IMR-90 (cell line): ENCODE data around the gene GUCY1B1. TPM values are rescaled to one million over a fixed set of nuclear protein-coding genes. Genes with fewer than 3 reads are reported as not detected.

Experiments
- ATAC-seq: fragments of 200-7000 bp; cut with Tn5 transposase; 2 replicates; pipeline ENCODE4 v1.9.1; 2020; ENCODE audit warnings: low read depth, mild to moderate bottlenecking, moderate library complexity
- BruUV-seq: library from RNA; stranded (reverse); fragments of 400-500 nt; replicated peaks from 2 replicates; lab custom pipeline; 2021; lab: Mats Ljungman, UMichigan
- CTCF ChIA-PET: fragments of 300-600 bp; formaldehyde crosslinking; extraction: SDS; loops from one replicate; lab custom pipeline; 2021; ENCODE audit warnings: antibody characterized with exemption; lab: Yijun Ruan, JAX
- POLR2A ChIA-PET: fragments of 300-600 bp; sonication (Branson Sonifier 250); formaldehyde crosslinking; loops from one replicate; lab custom pipeline; 2022; ENCODE audit warnings: antibody characterized with exemption; ENCODE audit not compliant: unreplicated experiment; lab: Charles Lee
- DNase-seq: peaks from one replicate; pipeline ENCODE4 v3.0.0; 2013
- H2AFZ ChIP-seq: replicated peaks from 2 replicates; pipeline ENCODE3; 2013; ENCODE audit warnings: low read length, mild to moderate bottlenecking; ENCODE audit not compliant: poor library complexity
- H2AK5ac ChIP-seq: 2 replicates; pipeline ENCODE4 v1.6.1; 2013; ENCODE audit warnings: low read depth, low read length, inconsistent platforms
- H2AK9ac ChIP-seq: replicated peaks from 2 replicates; pipeline ENCODE3; 2013; ENCODE audit warnings: mild to moderate bottlenecking, low read depth, low read length, moderate library complexity; ENCODE audit not compliant: poor library complexity
- H2BK120ac ChIP-seq: 2 replicates; pipeline ENCODE4 v1.6.1; 2013; ENCODE audit warnings: low read depth, low read length, inconsistent platforms
- H2BK15ac ChIP-seq: 3 replicates; pipeline ENCODE4 v1.6.1; 2013; ENCODE audit warnings: low read depth, low read length, inconsistent platforms
- H2BK20ac ChIP-seq: 2 replicates; pipeline ENCODE4 v1.6.1; 2013; ENCODE audit warnings: low read depth, mild to moderate bottlenecking, inconsistent platforms, low read length, moderate library complexity
- H2BK5ac ChIP-seq: 2 replicates; pipeline ENCODE4 v1.6.1; 2013; ENCODE audit warnings: mild to moderate bottlenecking, low read depth, low read length, inconsistent platforms; ENCODE audit not compliant: poor library complexity, severe bottlenecking
- H3K14ac ChIP-seq: replicated peaks from 2 replicates; pipeline ENCODE4 v1.6.1; 2013; ENCODE audit warnings: low read depth, low read length, inconsistent platforms
- H3K18ac ChIP-seq: 2 replicates; pipeline ENCODE4 v1.6.1; 2013; ENCODE audit warnings: low read depth, low read length, control low read depth
- H3K23ac ChIP-seq: 2 replicates; pipeline ENCODE4 v1.6.1; 2013; ENCODE audit warnings: low read depth, low read length, inconsistent platforms
- H3K27ac ChIP-seq: 2 replicates; pipeline ENCODE4 v1.5.1; 2013; ENCODE audit warnings: mild to moderate bottlenecking, control low read depth, low read length; ENCODE audit not compliant: insufficient read depth
- H3K27me3 ChIP-seq: 2 replicates; pipeline ENCODE4 v1.6.1; 2013; ENCODE audit warnings: low read length; ENCODE audit not compliant: control insufficient read depth, insufficient read depth
- H3K36me3 ChIP-seq: 2 replicates; pipeline ENCODE4 v1.6.1; 2013; ENCODE audit warnings: low read length, mixed read lengths; ENCODE audit not compliant: control insufficient read depth, insufficient read depth
- H3K4ac ChIP-seq: 2 replicates; pipeline ENCODE4 v1.6.1; 2013; ENCODE audit warnings: low read depth, low read length, inconsistent platforms
- H3K4me1 ChIP-seq: 2 replicates; pipeline ENCODE4 v1.6.1; 2013; ENCODE audit warnings: low read length, mixed read lengths; ENCODE audit not compliant: control insufficient read depth, insufficient read depth
- H3K4me2 ChIP-seq: 2 replicates; pipeline ENCODE4 v1.6.1; 2013; ENCODE audit warnings: low read depth, mild to moderate bottlenecking, control low read depth, low read length, moderate library complexity
- H3K4me3 ChIP-seq: 2 replicates; pipeline ENCODE4 v1.5.1; 2013; ENCODE audit warnings: low read depth, mild to moderate bottlenecking, control low read depth, low read length, moderate library complexity; ENCODE audit not compliant: insufficient read depth
- H3K56ac ChIP-seq: 2 replicates; pipeline ENCODE4 v1.6.1; 2013; ENCODE audit warnings: low read length, inconsistent platforms; ENCODE audit not compliant: insufficient read depth; ENCODE audit errors: extremely low read depth
- H3K79me1 ChIP-seq, 2 experiments: 2 replicates each; pipeline ENCODE4 v1.6.1; 2013; ENCODE audit warnings: low read length in 2 of 2, inconsistent platforms in 1 of 2, low read depth in 1 of 2
- H3K9ac ChIP-seq: 2 replicates; pipeline ENCODE4 v1.6.1; 2013; ENCODE audit warnings: low read depth, low read length, control low read depth
- H3K9me1 ChIP-seq: 2 replicates; pipeline ENCODE4 v1.6.1; 2013; ENCODE audit warnings: low read length, inconsistent platforms; ENCODE audit not compliant: insufficient read depth
- H3K9me3 ChIP-seq: 2 replicates; pipeline ENCODE4 v1.6.1; 2013; ENCODE audit warnings: low read length; ENCODE audit not compliant: control insufficient read depth, insufficient read depth
- H4K20me1 ChIP-seq: 2 replicates; pipeline ENCODE4 v1.6.1; 2013; ENCODE audit warnings: low read length, inconsistent platforms; ENCODE audit not compliant: insufficient read depth
- H4K5ac ChIP-seq: 2 replicates; pipeline ENCODE4 v1.6.1; 2013; ENCODE audit warnings: mild to moderate bottlenecking, low read depth, low read length, control low read depth
- H4K8ac ChIP-seq, 2 experiments: 2 replicates each; pipeline ENCODE4 v1.6.1; 2013; ENCODE audit warnings: low read depth in 2 of 2, low read length in 2 of 2, control low read depth in 1 of 2, inconsistent platforms in 1 of 2
- H4K91ac ChIP-seq: 2 replicates; pipeline ENCODE4 v1.6.1; 2013; ENCODE audit warnings: low read depth, low read length, inconsistent platforms; ENCODE audit not compliant: insufficient read depth
- FOS ChIP-seq: fragments of 150-350 bp; IDR thresholded peaks from 2 replicates; pipeline ENCODE4 v1.6.1; 2016; ENCODE audit warnings: low read depth, low read length
- SMC3 ChIP-seq: fragments of 150-350 bp; IDR thresholded peaks from 2 replicates; pipeline ENCODE4 v1.6.1; 2016; ENCODE audit warnings: low read depth, mild to moderate bottlenecking, antibody characterized with exemption, low read length, moderate library complexity
- WGBS, 2 experiments: methylation state at CpG; one replicate each; pipeline versions ENCODE4 v1.1.5 to v1.1.7; 2013; ENCODE audit warnings: missing lambda C conversion rate in 2 of 2; ENCODE audit not compliant: insufficient read length in 1 of 2; ENCODE audit errors: extremely low coverage in 2 of 2; 5-methylcytosine and 5-hydroxymethylcytosine counted together
- dilution Hi-C: fragments of 300-500 bp; cut with HindIII; formaldehyde crosslinking; loops from one replicate; pipeline ENCODE4 v1.14.3; 2018; ENCODE audit warnings: low sequenced_read_pairs; ENCODE audit not compliant: unreplicated experiment
- in situ Hi-C: fragments of 300-500 bp; cut with MboI; formaldehyde crosslinking; loops from 3 replicates; pipeline ENCODE4 v1.14.3; 2019; ENCODE audit warnings: low sequenced_read_pairs, inconsistent platforms, mixed read lengths
- intact Hi-C: fragments of 100-400 bp; cut with micrococcal nuclease; formaldehyde crosslinking; loops from 2 replicates; pipeline ENCODE4 v1.10.0; 2022
- polyA plus RNA-seq, 3 experiments: library from polyadenylated mRNA; depleted of rRNA; stranded (reverse); fragments of >200 nt; gene quantifications; 2 replicates each; pipeline ENCODE4 v1.2.3, GENCODE V29; 2012; ENCODE audit warnings: low replicate concordance in 1 of 3
- total RNA-seq: library from RNA; depleted of rRNA; stranded (reverse); fragments of >200 nt; gene quantifications from 2 replicates; pipeline ENCODE4 v1.2.3, GENCODE V29; 2012

GUCY1B1 gene
- total and polyA plus RNA-seq, 2 of the 4 experiments (the other 2 are of a cell fraction) = 2.9 to 3.8 TPM

DNA sequence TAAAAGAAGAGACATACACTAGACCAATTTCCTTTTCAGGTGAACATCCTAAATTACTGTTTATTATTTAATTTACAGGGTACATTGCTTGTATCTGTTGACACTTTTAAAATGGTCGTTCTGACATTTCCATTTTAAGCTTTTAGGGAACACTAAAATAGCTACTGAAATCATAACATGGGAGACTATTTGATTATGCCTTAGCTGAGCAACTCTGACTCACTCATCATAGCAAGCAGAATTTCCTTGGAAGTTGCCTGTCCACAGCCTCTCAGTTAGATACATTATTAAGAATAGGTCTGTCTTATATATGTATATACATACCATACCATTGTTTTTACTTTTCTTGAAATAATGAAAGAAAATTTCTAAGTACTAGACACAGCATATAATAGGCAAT is 22.0 kb downstream of the GUCY1B1 start:
- Histone ChIP-seq H3K14ac (no peak overlapping the region), H2BK15ac (no peak overlapping the region), H2AFZ (no peak overlapping the region), H3K9me3 (no peaks in the 10 kb centered on the region), H4K5ac (no peak overlapping the region), H3K9ac (no peak overlapping the region), H3K4ac (no peak overlapping the region), H3K4me1 (peaks cover 7% of the 10 kb centered on the region), H3K27ac (no peak overlapping the region), H3K79me1 (no peaks in the 10 kb centered on the region), H3K56ac (no peak overlapping the region), H2AK9ac (no peak overlapping the region), H3K18ac (no peak overlapping the region; the same call in 1 of the 2 replicates), H4K20me1 (no peaks in the 10 kb centered on the region), H2BK120ac (no peak overlapping the region), H3K9me1 (no peaks in the 10 kb centered on the region), H2BK20ac (no peak overlapping the region), H4K8ac (no peak overlapping the region), H3K27me3 (no peaks in the 10 kb centered on the region), H2AK5ac (no peak overlapping the region), H4K91ac (no peak overlapping the region), H3K4me3 (no peak overlapping the region), H3K23ac (no peak overlapping the region), H2BK5ac (no peak overlapping the region), H3K4me2 (no peak overlapping the region), H3K36me3 (peaks cover 5% of the 10 kb centered on the region; the same call in 1 of the 2 replicates)
- ATAC-seq (peak; percentile 92), DNase-seq (peak; percentile 78)
- no TSS peak for BruUV-seq
- TF ChIP-seq SMC3 = no peak
- 0 out of 2 replicates have a peak, but pooled peaks have one; percentile 21 for TF ChIP-seq FOS
- dilution Hi-C loops (no loop called here), in situ Hi-C loops (loop anchor here (10.0 to 25.0 kb wide), 3 partner anchors 336 to 968 kb away; no protein-coding TSS in a partner anchor), intact Hi-C loops (loop anchor here (10.0 kb wide), 2 partner anchors 796 to 966 kb away; no protein-coding TSS in a partner anchor)
- no CpG with 5 or more reads among the region's 1 CpG for WGBS, 2 experiments
- ChIA-PET CTCF (interaction anchor here (0.6 to 1.0 kb wide), 5 partner anchors 13 to 377 kb away, joined by 3 read pairs; partner anchors contain the start of gene CTSO), POLR2A (no interaction called here)
